Umbilical cord (tissue), 2 donors: Measurements from ENCODE around the gene SORCS3. TPM values are rescaled to one million over a fixed set of nuclear protein-coding genes. Genes with fewer than 3 reads are reported as not detected.

Experiments
- DNase-seq: peaks from one replicate; pipeline ENCODE4 v3.0.0-alpha.2; 2015; ENCODE audit warnings: low spot score
- total RNA-seq: library from RNA; depleted of rRNA; stranded (reverse); fragments of >200 nt; gene quantifications from one replicate; pipeline ENCODE4 v1.2.3, GENCODE V29; 2014; ENCODE audit warnings: low replicate concordance; ENCODE audit not compliant: insufficient read depth

Gene SORCS3
- total RNA-seq, 1 donor from 2014 or later: 0.48 TPM

DNA sequence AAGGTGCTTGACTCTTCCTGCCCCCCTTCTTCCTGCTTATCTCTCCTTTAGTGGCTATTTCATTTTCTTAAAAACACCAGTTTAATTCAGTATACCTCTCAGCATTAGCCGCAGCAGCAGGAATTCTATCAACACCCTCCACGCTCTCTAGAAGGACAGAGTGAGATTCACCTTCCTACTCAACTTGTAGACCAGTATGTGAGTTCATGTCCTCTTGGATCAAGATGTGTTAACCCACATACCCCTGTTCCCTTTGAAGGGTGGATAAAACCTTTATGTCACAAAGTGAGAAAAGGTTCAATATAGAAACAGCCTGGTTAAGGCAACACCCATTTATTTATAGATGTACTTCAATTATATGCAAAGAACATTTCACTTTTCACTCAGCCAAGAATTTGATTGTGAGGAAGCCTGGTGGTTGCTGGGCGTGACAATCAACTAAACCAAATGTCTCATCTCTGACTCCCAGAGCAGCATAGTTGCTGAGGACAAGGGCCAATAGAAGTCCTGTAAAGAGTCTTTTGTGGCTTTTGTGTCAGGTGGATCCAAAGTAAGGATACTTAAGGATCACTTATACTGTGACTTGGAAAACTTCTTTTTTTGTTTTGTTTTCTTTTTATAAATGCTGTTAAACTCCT is 617.1 kb downstream of the SORCS3 start:
- no peak for DNase-seq

DNA sequence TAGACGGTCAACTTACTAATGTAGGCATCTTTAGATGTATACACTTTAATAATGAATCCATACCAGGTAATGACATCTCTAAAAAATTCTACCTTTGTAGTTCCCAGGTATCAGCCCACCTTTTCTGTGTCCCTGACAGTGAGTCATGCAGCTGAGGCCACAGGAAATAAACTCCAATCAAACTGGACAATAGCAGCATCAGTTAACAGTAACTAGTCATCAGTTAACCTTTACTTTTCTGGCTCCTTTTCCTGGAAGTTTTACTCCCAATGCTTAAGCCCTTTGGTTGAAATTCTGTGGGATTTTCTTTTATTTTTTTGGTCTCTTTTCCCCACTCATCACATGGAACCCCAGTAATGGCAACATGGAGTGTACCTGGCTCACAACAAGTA is 617.6 kb downstream of the SORCS3 start:
- DNase-seq: no peak

DNA sequence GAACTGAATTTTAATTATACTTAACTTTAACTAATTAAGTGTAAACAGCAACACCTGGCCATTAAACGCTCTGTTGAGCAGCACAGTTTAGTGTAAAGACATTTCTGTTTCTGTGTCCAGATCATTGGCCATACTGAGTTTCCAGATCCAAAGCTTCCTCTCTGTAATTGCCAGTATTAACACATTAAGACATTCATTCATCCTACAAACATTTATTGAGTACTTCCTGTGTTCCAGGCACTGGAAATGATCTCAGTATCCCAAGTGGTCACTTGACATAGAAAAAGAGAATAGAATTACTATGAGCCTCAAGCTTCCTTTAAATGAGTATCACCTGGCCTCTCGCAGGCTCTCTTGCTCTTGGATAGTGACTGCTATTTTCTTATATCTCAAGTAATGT is 618.1 kb downstream of the SORCS3 start:
- DNase-seq: no peak

DNA sequence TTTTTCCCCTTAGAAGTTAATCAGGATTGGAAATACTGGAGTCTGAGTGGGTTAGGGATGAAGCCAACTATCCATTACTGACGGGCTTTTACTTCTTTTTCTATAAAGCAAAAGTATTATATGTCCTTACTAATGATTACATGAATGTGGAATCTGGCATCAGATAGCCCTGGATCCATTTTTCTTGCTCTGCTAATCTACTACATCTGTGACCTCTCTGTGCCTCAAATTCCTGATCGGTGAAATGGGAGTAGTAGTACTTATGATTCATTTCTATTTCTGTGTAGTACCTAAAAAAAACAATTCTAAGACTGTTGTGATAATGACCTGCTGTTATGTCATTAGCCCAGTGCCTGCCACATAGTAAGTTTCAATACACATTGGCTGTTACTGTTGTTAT is 621.6 kb downstream of the SORCS3 start:
- no peak for DNase-seq

DNA sequence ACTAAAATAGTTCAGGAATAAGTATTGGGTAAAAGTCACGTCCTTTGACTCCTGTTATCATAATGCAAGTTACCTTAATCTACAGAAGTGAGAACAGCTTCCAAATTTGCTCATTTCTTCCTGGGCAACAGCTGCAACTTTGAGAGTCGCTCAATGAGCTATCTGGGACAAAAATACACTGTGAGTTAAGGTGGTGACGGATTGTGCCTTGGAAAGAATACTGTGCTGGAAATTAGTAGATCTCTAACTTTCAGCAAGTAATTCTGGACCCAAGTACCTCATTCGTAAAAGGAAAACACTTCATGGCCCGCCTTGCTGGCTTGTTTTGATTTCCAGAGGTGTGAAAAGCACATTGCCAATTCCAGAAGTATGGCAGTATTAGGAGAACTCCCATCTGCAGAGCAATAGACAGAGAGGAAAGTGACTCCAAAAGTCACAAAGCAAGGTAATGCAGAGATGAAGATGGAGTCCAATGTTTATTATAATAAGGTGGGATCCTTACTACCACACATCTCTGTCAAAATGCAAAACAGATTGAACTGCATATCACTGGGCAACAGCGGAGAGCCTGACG is 626.0 kb downstream of the SORCS3 start:
- no peak for DNase-seq

DNA sequence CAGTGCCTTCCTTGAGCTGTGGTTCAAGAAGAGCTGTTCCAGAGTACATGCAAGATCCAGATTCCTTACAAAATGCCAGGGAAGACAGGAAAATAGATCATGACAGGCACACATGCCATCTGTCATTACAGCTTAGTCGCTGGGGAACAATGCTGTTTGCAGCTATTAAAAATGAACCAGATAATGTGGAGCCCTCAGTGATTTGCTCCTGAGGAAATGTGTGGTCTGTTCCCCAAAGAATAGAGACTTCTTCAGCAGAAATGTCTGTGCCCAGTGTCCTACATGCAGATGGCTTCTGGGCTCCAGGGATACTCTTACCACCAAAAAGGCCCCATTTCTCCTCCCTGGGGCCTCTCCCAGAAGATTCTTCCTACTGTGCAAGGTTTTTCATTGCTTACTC is 627.9 kb downstream of the SORCS3 start:
- no peak for DNase-seq

DNA sequence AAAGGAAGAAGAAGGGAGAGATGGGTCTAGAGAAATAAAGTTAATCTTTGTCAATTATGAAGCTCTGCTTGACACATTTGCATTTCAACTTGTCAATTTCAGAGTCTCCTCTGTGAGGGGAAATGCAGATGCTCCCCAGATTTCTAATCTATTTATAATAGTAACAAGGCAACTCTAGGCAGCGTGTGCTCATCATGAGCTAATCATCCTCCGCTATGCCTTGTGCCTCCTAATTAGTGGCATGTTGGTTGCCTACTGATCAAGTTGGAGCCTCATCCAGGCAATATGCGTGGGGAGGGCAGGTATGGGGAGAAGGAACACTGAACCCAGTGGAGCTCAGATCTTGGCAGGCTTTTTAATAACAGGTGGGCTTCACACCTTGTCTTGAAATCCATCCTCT is 628.6 kb downstream of the SORCS3 start:
- no peak for DNase-seq

DNA sequence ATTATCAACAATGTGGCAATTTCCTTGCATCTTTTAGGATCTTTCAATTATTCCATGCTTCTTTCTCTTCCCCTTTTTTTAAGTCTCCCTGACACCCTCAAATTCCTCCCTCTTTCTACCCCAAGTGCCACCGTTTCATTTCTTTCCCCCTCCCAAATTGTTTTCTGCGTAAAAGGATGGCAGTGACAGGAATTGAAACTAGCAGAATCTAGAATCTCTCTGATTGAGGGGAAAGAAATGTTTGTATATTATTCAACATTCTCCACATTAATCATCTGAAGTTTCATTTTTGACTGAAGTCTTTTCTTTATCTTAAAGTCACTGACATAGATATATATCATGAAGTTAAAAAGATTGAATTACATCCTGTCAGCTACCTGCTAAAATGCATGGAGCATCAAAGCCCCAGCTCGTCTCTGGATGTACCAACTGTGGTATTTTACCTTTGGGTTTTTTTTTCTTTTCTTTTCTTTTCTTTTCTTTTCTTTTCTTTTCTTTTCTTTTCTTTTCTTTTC is 633.5 kb downstream of the SORCS3 start:
- no peak for DNase-seq

DNA sequence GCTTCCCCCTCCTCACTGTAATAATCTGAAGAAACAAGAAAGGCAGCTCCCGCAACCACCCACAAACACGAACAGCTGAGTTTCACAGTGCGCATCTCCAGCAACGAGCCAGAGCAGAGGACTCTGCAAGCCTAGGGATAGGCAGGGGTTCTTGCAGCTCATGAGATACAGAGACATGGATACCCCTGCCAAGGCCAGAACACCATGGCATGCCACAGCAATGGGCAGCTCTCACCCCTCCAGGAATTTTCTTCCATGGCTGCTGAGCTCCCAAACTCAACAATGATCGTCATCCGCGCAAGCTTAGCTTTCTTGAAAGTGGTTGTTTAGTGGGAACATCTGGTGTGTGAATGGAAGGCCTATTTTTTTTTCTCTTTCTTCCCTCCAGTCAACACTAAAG is 637.3 kb downstream of the SORCS3 start:
- no peak for DNase-seq

DNA sequence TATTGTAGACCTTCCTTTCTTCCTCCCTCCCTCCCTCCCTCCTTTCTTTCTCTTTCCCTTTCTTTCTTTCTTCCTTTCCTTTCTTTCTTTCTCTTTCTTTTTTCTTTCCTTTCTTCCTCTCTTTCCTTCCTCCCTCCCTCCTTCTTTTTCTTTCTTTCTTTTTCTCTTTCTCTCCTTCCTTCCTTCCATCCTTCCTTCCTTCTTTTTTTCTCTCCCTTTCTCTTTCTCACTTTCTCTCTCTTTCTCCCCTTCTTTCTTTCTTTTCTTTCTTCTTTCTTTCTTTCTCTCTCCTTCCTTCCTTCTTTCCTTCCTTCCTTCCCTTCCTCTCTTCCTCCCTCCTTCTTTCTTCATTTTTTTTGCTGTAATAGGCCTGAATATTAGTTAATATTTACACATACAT is 638.0 kb downstream of the SORCS3 start:
- no peak for DNase-seq

DNA sequence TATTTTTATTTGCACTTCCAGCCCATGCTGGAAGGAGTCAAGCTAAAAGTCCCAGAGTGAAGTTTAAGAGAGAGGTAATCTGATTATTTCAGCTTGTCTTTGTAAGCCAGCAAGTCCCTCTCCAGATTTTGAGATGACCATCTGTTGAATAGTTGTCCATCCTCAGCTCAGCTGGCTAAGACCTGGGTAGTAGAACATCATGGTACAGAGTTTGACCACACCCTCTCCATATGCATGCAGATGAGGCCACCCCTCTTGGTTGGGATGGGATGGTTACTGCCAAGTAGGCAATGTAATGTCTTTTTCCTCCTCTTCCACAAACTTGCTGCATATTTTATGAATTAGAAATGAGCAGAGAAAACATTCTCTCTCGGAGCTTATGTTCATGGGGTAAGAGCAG is 639.8 kb downstream of the SORCS3 start:
- no peak for DNase-seq

DNA sequence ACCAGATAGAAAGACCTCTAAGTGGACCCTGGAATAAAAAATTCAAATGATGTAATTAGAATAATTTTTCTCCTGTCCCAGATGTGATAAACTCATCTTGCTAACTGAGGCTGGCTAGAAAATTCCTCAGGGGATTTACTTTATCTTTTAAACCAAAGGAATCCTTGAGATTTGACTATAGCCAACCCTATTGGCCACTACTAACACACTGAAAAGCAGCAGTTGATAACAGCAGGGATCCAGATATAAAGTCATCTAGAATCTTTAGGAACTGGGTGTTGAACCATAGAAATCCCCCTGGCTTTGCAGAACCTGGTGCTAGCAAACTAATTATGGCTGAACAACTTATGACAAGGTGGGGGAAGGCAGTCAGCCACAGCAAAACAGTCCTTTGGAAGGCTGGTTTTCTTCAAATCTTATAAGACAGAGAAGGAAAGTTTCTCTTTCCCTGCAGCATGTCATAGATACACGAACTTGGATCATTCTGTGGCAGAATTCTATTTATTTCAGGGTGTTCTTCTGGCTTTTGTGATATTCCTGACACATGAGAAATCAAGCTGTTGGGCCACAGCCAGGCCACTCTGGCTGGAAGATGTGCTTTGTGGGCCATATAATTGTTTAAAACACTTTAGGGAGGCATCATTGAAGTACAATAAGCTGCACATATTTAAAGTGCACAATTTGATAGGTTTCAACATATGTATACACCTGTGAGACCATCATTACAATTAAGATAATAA is 643.6 kb downstream of the SORCS3 start:
- peak; percentile 58 for DNase-seq

DNA sequence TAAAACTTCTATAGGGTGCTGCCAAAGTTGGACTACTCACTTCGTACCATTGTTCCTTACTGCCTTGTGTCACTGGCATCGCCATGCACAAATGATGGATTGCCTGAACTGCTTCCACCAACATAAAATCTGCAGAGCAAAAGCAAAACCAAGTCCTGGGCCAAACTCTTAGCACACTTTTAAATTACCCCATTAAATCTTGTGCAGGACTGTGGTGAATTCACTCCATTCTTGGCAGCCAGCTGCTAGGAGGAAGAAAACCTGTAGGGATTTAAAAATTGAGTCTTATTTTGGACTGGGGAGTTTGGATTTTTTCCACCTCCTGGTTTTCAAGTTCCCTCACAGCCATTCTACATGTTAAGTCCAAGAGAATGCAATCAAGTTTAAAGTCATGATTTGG is 646.9 kb downstream of the SORCS3 start:
- no peak for DNase-seq

DNA sequence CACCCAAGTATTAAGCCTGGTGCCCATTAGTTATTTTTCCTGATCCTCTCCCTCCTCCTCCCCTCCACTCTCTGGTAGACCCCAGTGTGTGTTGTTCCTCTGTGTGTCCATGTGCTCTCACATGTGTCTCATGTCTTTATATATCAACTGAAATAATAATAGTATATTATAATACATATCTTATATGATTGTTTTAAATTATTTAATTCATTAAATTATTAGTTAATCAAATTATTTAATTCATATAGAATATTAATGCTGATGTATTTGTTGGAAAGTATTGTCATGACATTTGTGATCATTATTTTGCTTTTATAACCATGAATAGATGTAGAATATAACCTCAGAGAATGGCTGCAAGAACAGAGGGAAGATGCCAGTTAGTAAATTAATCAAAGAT is 647.5 kb downstream of the SORCS3 start:
- DNase-seq: no peak

DNA sequence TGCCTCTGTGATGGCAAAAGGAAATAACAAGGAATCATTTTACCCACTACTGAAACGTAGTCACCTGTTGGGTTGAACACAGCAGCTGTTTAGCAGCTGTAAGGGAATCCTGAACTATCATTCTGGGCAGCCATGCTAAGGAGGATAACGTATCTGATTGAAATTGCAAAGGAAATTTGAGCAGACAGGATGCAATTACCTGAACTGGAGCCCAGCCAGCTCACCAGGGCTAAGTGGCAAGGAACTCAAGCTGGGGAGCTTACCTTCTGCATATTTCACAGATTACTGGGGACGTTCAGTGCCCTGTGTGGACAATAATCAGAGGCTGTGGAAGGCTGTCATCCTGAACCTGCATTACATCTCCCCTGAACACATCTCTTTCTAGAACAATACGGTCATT is 650.5 kb downstream of the SORCS3 start:
- no peak for DNase-seq

DNA sequence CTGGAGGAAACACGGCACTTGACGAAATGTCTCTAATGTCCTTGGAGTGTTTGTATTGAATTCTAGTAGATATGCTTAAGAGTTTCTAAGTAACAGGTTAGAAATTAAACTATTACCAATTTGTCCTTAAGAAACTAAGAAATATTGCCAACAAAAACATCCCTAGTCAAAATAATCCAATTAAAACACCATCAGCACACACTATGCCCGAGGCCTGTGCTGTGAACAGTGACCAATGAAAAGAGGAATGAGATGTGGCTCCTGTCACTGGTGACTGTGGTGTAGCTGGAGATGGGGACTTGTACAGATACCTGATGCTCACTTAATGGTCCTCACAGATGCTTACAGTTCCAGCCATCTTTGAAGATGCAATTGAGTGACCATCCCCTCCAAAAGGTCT is 651.1 kb downstream of the SORCS3 start:
- no peak for DNase-seq
